ENCODE results near the gene KCND3. TPM values are rescaled to one million over a fixed set of nuclear protein-coding genes. Genes with fewer than 3 reads are reported as not detected.

Gene KCND3
- total RNA-seq, 3 donors from 2014 or later = not detected

GRCh38 chr1:111789666-111790316 is 199.7 kb downstream of the KCND3 start:
- no peaks in the 10 kb centered on the region for H3K9me3 Mint-ChIP-seq
- no peak for DNase-seq
- H3K27me3 Mint-ChIP-seq (ENCODE audit: low read depth) = peaks cover 16% of the 10 kb centered on the region
- ATAC-seq = no peak
- H3K36me3 Mint-ChIP-seq (ENCODE audit: insufficient read depth) = no peaks in the 10 kb centered on the region
- no peaks in the 10 kb centered on the region for H3K4me1 Mint-ChIP-seq (ENCODE audit: low read depth)
- H3K4me3 Mint-ChIP-seq = no peak overlapping the region

GRCh38 chr1:111789142-111789541 is 200.3 kb downstream of the KCND3 start:
- H3K36me3 Mint-ChIP-seq (ENCODE audit: insufficient read depth) = no peaks in the 10 kb centered on the region
- DNase-seq (no peak), ATAC-seq (no peak)
- peaks cover 18% of the 10 kb centered on the region for H3K27me3 Mint-ChIP-seq (ENCODE audit: low read depth)
- no peaks in the 10 kb centered on the region for H3K9me3 Mint-ChIP-seq
- H3K4me3 Mint-ChIP-seq = no peak overlapping the region
- no peaks in the 10 kb centered on the region for H3K4me1 Mint-ChIP-seq (ENCODE audit: low read depth)

GRCh38 chr1:111786669-111787207 is 202.7 kb downstream of the KCND3 start:
- Mint-ChIP-seq H3K27me3 (ENCODE audit: low read depth) (peaks cover 12% of the 10 kb centered on the region), H3K4me1 (ENCODE audit: low read depth) (no peaks in the 10 kb centered on the region), H3K9me3 (no peaks in the 10 kb centered on the region), H3K4me3 (no peak overlapping the region), H3K36me3 (ENCODE audit: insufficient read depth) (peaks cover 4% of the 10 kb centered on the region)
- ATAC-seq (no peak), DNase-seq (no peak)

GRCh38 chr1:111784273-111784901 is 205.1 kb downstream of the KCND3 start:
- ATAC-seq = no peak

GRCh38 chr1:111779546-111779945 is 209.9 kb downstream of the KCND3 start:
- peaks cover 4% of the 10 kb centered on the region for H3K36me3 Mint-ChIP-seq (ENCODE audit: insufficient read depth)

More at GRCh38 chr1:111784273-111784901, 205.1 kb downstream of the KCND3 start:
- Mint-ChIP-seq H3K36me3 (ENCODE audit: insufficient read depth) (peaks cover 4% of the 10 kb centered on the region), H3K9me3 (no peaks in the 10 kb centered on the region), H3K27me3 (ENCODE audit: low read depth) (peaks cover 10% of the 10 kb centered on the region), H3K4me3 (no peak overlapping the region), H3K4me1 (ENCODE audit: low read depth) (no peaks in the 10 kb centered on the region)
- no peak for DNase-seq

GRCh38 chr1:111778541-111779051 is 210.9 kb downstream of the KCND3 start:
- peaks cover 4% of the 10 kb centered on the region for H3K36me3 Mint-ChIP-seq (ENCODE audit: insufficient read depth)
- no peaks in the 10 kb centered on the region for H3K9me3 Mint-ChIP-seq
- no peaks in the 10 kb centered on the region for H3K4me1 Mint-ChIP-seq (ENCODE audit: low read depth)
- H3K27me3 Mint-ChIP-seq (ENCODE audit: low read depth) = peaks cover 9% of the 10 kb centered on the region
- ATAC-seq (no peak), DNase-seq (no peak)
- no peak overlapping the region for H3K4me3 Mint-ChIP-seq

More at GRCh38 chr1:111779546-111779945, 209.9 kb downstream of the KCND3 start:
- Mint-ChIP-seq H3K4me1 (ENCODE audit: low read depth) (no peaks in the 10 kb centered on the region), H3K9me3 (no peaks in the 10 kb centered on the region), H3K27me3 (ENCODE audit: low read depth) (peaks cover 11% of the 10 kb centered on the region), H3K4me3 (no peak overlapping the region)
- DNase-seq (no peak), ATAC-seq (no peak)

- peaks cover 3% of the 10 kb centered on the region for H3K36me3 Mint-ChIP-seq (ENCODE audit: insufficient read depth)
- no peak overlapping the region for H3K4me3 Mint-ChIP-seq
- H3K4me1 Mint-ChIP-seq (ENCODE audit: low read depth) = no peaks in the 10 kb centered on the region
- ATAC-seq = no peak
- peaks cover 6% of the 10 kb centered on the region for H3K27me3 Mint-ChIP-seq (ENCODE audit: low read depth)
- no peaks in the 10 kb centered on the region for H3K9me3 Mint-ChIP-seq
- no peak for DNase-seq
These were observed 211.4 kb downstream of the KCND3 start for GRCh38 chr1:111778066-111778465.

- H3K4me3 Mint-ChIP-seq = no peak overlapping the region
- H3K9me3 Mint-ChIP-seq = no peaks in the 10 kb centered on the region
- ATAC-seq (no peak), DNase-seq (no peak)
- peaks cover 5% of the 10 kb centered on the region for H3K27me3 Mint-ChIP-seq (ENCODE audit: low read depth)
- H3K4me1 Mint-ChIP-seq (ENCODE audit: low read depth) = no peaks in the 10 kb centered on the region
- no peaks in the 10 kb centered on the region for H3K36me3 Mint-ChIP-seq (ENCODE audit: insufficient read depth)
These were observed 212.2 kb downstream of the KCND3 start for GRCh38 chr1:111777301-111777700.

- ATAC-seq = no peak
- Mint-ChIP-seq H3K27me3 (ENCODE audit: low read depth) (peaks cover 5% of the 10 kb centered on the region), H3K4me1 (ENCODE audit: low read depth) (no peaks in the 10 kb centered on the region), H3K9me3 (no peaks in the 10 kb centered on the region), H3K4me3 (no peak overlapping the region), H3K36me3 (ENCODE audit: insufficient read depth) (no peaks in the 10 kb centered on the region)
- no peak for DNase-seq
These were observed 212.6 kb downstream of the KCND3 start for GRCh38 chr1:111776861-111777260.

- Mint-ChIP-seq H3K4me1 (ENCODE audit: low read depth) (no peaks in the 10 kb centered on the region), H3K36me3 (ENCODE audit: insufficient read depth) (no peaks in the 10 kb centered on the region), H3K27me3 (ENCODE audit: low read depth) (peaks cover 5% of the 10 kb centered on the region), H3K9me3 (no peaks in the 10 kb centered on the region), H3K4me3 (no peak overlapping the region)
- ATAC-seq (no peak), DNase-seq (no peak)
These were observed 213.1 kb downstream of the KCND3 start for GRCh38 chr1:111776391-111776790.

- no peaks in the 10 kb centered on the region for H3K4me1 Mint-ChIP-seq (ENCODE audit: low read depth)
- peaks cover 5% of the 10 kb centered on the region for H3K27me3 Mint-ChIP-seq (ENCODE audit: low read depth)
- no peaks in the 10 kb centered on the region for H3K36me3 Mint-ChIP-seq (ENCODE audit: insufficient read depth)
- no peaks in the 10 kb centered on the region for H3K9me3 Mint-ChIP-seq
- ATAC-seq = no peak
- no peak overlapping the region for H3K4me3 Mint-ChIP-seq
- no peak for DNase-seq
These were observed 213.5 kb downstream of the KCND3 start for GRCh38 chr1:111775966-111776365.

GRCh38 chr1:111770916-111771315 is 218.6 kb downstream of the KCND3 start:
- H3K9me3 Mint-ChIP-seq = no peaks in the 10 kb centered on the region
- no peak for DNase-seq

GRCh38 chr1:111769517-111770146 is 219.8 kb downstream of the KCND3 start:
- Mint-ChIP-seq H3K4me3 (no peak overlapping the region), H3K27me3 (ENCODE audit: low read depth) (no peaks in the 10 kb centered on the region), H3K4me1 (ENCODE audit: low read depth) (peaks cover 3% of the 10 kb centered on the region), H3K9me3 (no peaks in the 10 kb centered on the region), H3K36me3 (ENCODE audit: insufficient read depth) (peaks cover 16% of the 10 kb centered on the region)
- ATAC-seq (peak; percentile 50 to 60), DNase-seq (peak; percentile 32)

More at GRCh38 chr1:111770916-111771315, 218.6 kb downstream of the KCND3 start:
- no peaks in the 10 kb centered on the region for H3K27me3 Mint-ChIP-seq (ENCODE audit: low read depth)
- H3K4me1 Mint-ChIP-seq (ENCODE audit: low read depth) = peaks cover 3% of the 10 kb centered on the region
- peaks cover 9% of the 10 kb centered on the region for H3K36me3 Mint-ChIP-seq (ENCODE audit: insufficient read depth)
- H3K4me3 Mint-ChIP-seq = no peak overlapping the region
- ATAC-seq = no peak

GRCh38 chr1:111768625-111769024 is 220.8 kb downstream of the KCND3 start:
- Mint-ChIP-seq H3K36me3 (ENCODE audit: insufficient read depth) (peaks cover 20% of the 10 kb centered on the region), H3K27me3 (ENCODE audit: low read depth) (no peaks in the 10 kb centered on the region), H3K9me3 (no peaks in the 10 kb centered on the region), H3K4me1 (ENCODE audit: low read depth) (peaks cover 3% of the 10 kb centered on the region), H3K4me3 (no peak overlapping the region)
- ATAC-seq (no peak), DNase-seq (no peak)

Data from activated T-cell treated with anti-CD3 and anti-CD28 coated beads, Interleukin-2, amount 50 U/mL, for 4 hours (primary cell).